Esophagus muscularis mucosa (tissue), 4 donors: ENCODE measurements around the gene IL7R. TPM values are rescaled to one million over a fixed set of nuclear protein-coding genes. Genes with fewer than 3 reads are reported as not detected.
"Not testable (repeated sequence)": the region's sequence is repeated elsewhere in the genome, so short reads cannot be mapped to it uniquely, and the experiment has no call there.

Experiments
- DNase-seq: peaks from one replicate; pipeline ENCODE4 v3.0.0-alpha.2; 2017; ENCODE audit errors: extremely low spot score
- H3K27ac ChIP-seq, 4 donors: fragments of 200-600 bp; sonication (generic); replicated peaks in 1 of 4; 1 replicate in 3 of 4; 2 replicates in 1 of 4; pipeline ENCODE4 v1.5.1; 2016 to 2019; ENCODE audit warnings: mild to moderate bottlenecking in 1 of 4
- H3K27me3 ChIP-seq, 4 donors: fragments of 200-600 bp; sonication (generic); one replicate each; pipeline versions ENCODE4 v1.5.1 to v1.6.0; 2016 to 2019
- H3K36me3 ChIP-seq, 4 donors: fragments of 200-600 bp; sonication (generic); one replicate each; pipeline ENCODE4 v1.5.1; 2016 to 2019
- H3K4me1 ChIP-seq, 4 donors: fragments of 200-600 bp; sonication (generic); one replicate each; pipeline ENCODE4 v1.5.1; 2016 to 2019
- H3K4me3 ChIP-seq, 4 donors: fragments of 200-600 bp; sonication (generic); 1 replicate in 2 of 4; 2 replicates in 2 of 4; pipeline ENCODE4 v1.5.1; 2016 to 2019; ENCODE audit warnings: mild to moderate bottlenecking in 4 of 4, moderate library complexity in 1 of 4
- H3K9me3 ChIP-seq, 4 donors: fragments of 200-600 bp; sonication (generic); 1 replicate in 3 of 4; 2 replicates in 1 of 4; pipeline ENCODE4 v1.5.1; 2016 to 2019
- CTCF ChIP-seq, 3 experiments: fragments of 200-600 bp in 2 of 3; fragments of 450-650 bp in 1 of 3; sonication (generic) in 2 of 3; IDR thresholded peaks; one replicate each; pipeline ENCODE4 v1.5.1; 2017 to 2019; ENCODE audit warnings: antibody characterized with exemption in 3 of 3, mild to moderate bottlenecking in 2 of 3, moderate library complexity in 1 of 3
- EP300 ChIP-seq: sonication (generic); formaldehyde crosslinking; IDR thresholded peaks from one replicate; pipeline ENCODE4 v1.6.1; 2017; ENCODE audit warnings: antibody characterized with exemption
- POLR2A ChIP-seq: fragments of 450-650 bp; IDR thresholded peaks from one replicate; pipeline ENCODE4 v1.6.1; 2017; ENCODE audit warnings: antibody characterized with exemption, moderate library complexity, mild to moderate bottlenecking, low read depth
- POLR2AphosphoS5 ChIP-seq, 2 donors: sonication (generic); formaldehyde crosslinking; IDR thresholded peaks; one replicate each; pipeline ENCODE4 v1.6.1; 2017; ENCODE audit warnings: antibody characterized with exemption in 2 of 2
- WGBS: methylation state at CpG from one replicate; pipeline ENCODE4 v1.1.5; 2018; 5-methylcytosine and 5-hydroxymethylcytosine counted together
- intact Hi-C: fragments of 100-400 bp; cut with DNase I; formaldehyde crosslinking; loops from one replicate; pipeline ENCODE4 v1.15.1; 2023
- total RNA-seq, 4 donors: library from RNA; depleted of rRNA; stranded (reverse); fragments of >200 nt; gene quantifications; one replicate each; pipeline versions ENCODE4 v1.1.0 to v1.2.1, GENCODE V29; 2016

Gene IL7R
- total RNA-seq, 4 donors from 2014 or later = 2.8 to 10.6 (median 4.1) TPM

GRCh38 chr5:35887321-35888100 lies 30.8 kb downstream of the IL7R start:
- Histone ChIP-seq H3K27ac (no peak overlapping the region), H3K36me3 (no peaks in the 10 kb centered on the region), H3K4me1 (no peaks in the 10 kb centered on the region), H3K27me3 (peaks cover 0 to 5% (median 0%) of the 10 kb centered on the region in 4 donors), H3K4me3 (no peak overlapping the region), H3K9me3 (no peaks in the 10 kb centered on the region)
- 52% methylated on average over 5 of the region's 5 CpGs for WGBS
- intact Hi-C loops = no loop called here
- no peak for DNase-seq
- no peak for TF ChIP-seq POLR2A

GRCh38 chr5:35890021-35891020 lies 33.6 kb downstream of the IL7R start:
- 66% methylated on average over 5 of the region's 5 CpGs for WGBS

GRCh38 chr5:35892799-35893198 lies 36.1 kb downstream of the IL7R start:
- DNase-seq, H3K27ac ChIP-seq, H3K36me3 ChIP-seq, H3K27me3 ChIP-seq, H3K9me3 ChIP-seq, H3K4me3 ChIP-seq, intact Hi-C loops, H3K4me1 ChIP-seq: not testable (repeated sequence)
- no CpG with 5 or more reads among the region's 23 CpGs for WGBS

More at GRCh38 chr5:35890021-35891020, 33.6 kb downstream of the IL7R start:
- Histone ChIP-seq H3K4me3 (no peak overlapping the region), H3K4me1 (no peaks in the 10 kb centered on the region), H3K27ac (no peak overlapping the region), H3K27me3 (peaks cover 0 to 5% (median 0%) of the 10 kb centered on the region in 4 donors), H3K36me3 (no peaks in the 10 kb centered on the region), H3K9me3 (no peaks in the 10 kb centered on the region)
- TF ChIP-seq CTCF (IDR thresholded peaks at IDR 0.05) = no peak
- TF ChIP-seq POLR2AphosphoS5 (IDR thresholded peaks at IDR 0.05) = no peak
- DNase-seq = no peak
- intact Hi-C loops = no loop called here

GRCh38 chr5:35894131-35894530 lies 37.4 kb downstream of the IL7R start:
- 79% methylated on average over 5 of the region's 5 CpGs for WGBS
- H3K36me3 ChIP-seq = no peaks in the 10 kb centered on the region
- no peaks in the 10 kb centered on the region for H3K9me3 ChIP-seq
- DNase-seq = no peak
- H3K4me1 ChIP-seq = no peaks in the 10 kb centered on the region
- H3K27ac ChIP-seq = no peak overlapping the region
- TF ChIP-seq POLR2AphosphoS5 (IDR thresholded peaks at IDR 0.05) = no peak
- no peak for TF ChIP-seq CTCF (IDR thresholded peaks at IDR 0.05)
- intact Hi-C loops = no loop called here
- H3K4me3 ChIP-seq = no peak overlapping the region
- H3K27me3 ChIP-seq = peaks cover 0 to 5% (median 0%) of the 10 kb centered on the region in 4 donors

GRCh38 chr5:35898952-35899660 lies 42.4 kb downstream of the IL7R start:
- no peak overlapping the region for H3K4me3 ChIP-seq
- intact Hi-C loops = no loop called here
- DNase-seq = no peak
- TF ChIP-seq POLR2AphosphoS5 (IDR thresholded peaks at IDR 0.05) (no peak), EP300 (no peak), POLR2A (no peak), CTCF (IDR thresholded peaks at IDR 0.05) (no peak)
- no peaks in the 10 kb centered on the region for H3K27me3 ChIP-seq
- H3K9me3 ChIP-seq = no peaks in the 10 kb centered on the region
- no peak overlapping the region for H3K27ac ChIP-seq
- no peaks in the 10 kb centered on the region for H3K36me3 ChIP-seq
- H3K4me1 ChIP-seq = no peaks in the 10 kb centered on the region
- WGBS = 84% methylated on average over 7 of the region's 7 CpGs
